ENCODE results near the gene VPS37D.

Gene VPS37D

DNA sequence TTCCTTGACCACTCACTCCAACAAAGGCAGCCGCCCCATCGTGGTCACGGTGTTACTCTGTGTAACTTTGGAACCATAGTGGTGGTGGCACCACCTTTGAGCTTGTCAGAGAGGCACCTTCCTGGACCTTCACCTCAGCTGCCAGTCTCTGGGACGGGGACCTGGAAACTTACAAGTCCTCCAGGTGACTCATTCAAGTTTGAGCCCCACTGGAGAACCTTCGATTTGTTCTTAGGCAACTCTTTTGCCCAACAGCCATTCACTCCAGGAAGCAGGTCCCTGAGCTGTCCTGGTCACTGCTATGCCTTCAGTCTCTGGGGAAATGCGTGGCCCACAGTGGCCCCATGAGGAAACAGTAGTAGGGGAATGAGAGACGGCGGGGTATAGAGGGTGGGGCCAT is 34.6 kb downstream of the VPS37D start:
- no peak overlapping the region for H2AFZ ChIP-seq (ENCODE audit: low read depth, low read length, severe bottlenecking)
- H3K79me2 ChIP-seq (ENCODE audit: insufficient read depth, low read length), result no peaks in the 10 kb centered on the region
- H3F3A ChIP-seq (ENCODE audit: insufficient read depth), result no peaks in the 10 kb centered on the region
- no peaks in the 10 kb centered on the region for H3K36me3 ChIP-seq (ENCODE audit: low read length)
- H3K27me3 ChIP-seq (ENCODE audit: low read length), result no peaks in the 10 kb centered on the region
- no peak overlapping the region for H3K9ac ChIP-seq (ENCODE audit: low read length)
- no peaks in the 10 kb centered on the region for H4K20me1 ChIP-seq (ENCODE audit: low read depth, low read length)
- H3K9me3 ChIP-seq (ENCODE audit: insufficient read depth, low read length), result no peaks in the 10 kb centered on the region
- no peak overlapping the region for H3K4me2 ChIP-seq (ENCODE audit: low read depth, low read length, poor library complexity, severe bottlenecking)
- no peak overlapping the region for H3K27ac ChIP-seq (ENCODE audit: low read depth, low read length)
- H3K9me2 ChIP-seq (replicated peaks; ENCODE audit: insufficient read depth, low read length), result no peaks in the 10 kb centered on the region
- no peak for TF ChIP-seq EZH2phosphoT487 (conservative IDR thresholded peaks at IDR 0.05; ENCODE audit: low read length)
- TF ChIP-seq, protein P1, sequence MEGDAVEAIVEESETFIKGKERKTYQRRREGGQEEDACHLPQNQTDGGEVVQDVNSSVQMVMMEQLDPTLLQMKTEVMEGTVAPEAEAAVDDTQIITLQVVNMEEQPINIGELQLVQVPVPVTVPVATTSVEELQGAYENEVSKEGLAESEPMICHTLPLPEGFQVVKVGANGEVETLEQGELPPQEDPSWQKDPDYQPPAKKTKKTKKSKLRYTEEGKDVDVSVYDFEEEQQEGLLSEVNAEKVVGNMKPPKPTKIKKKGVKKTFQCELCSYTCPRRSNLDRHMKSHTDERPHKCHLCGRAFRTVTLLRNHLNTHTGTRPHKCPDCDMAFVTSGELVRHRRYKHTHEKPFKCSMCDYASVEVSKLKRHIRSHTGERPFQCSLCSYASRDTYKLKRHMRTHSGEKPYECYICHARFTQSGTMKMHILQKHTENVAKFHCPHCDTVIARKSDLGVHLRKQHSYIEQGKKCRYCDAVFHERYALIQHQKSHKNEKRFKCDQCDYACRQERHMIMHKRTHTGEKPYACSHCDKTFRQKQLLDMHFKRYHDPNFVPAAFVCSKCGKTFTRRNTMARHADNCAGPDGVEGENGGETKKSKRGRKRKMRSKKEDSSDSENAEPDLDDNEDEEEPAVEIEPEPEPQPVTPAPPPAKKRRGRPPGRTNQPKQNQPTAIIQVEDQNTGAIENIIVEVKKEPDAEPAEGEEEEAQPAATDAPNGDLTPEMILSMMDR (IDR thresholded peaks at IDR 0.05; ENCODE audit: insufficient read depth, low read length, poor library complexity, severe bottlenecking), result no peak
- H3K4me3 ChIP-seq (ENCODE audit: insufficient read depth, low read length, poor library complexity, severe bottlenecking), result no peak overlapping the region

- Histone ChIP-seq H3K4me2 (ENCODE audit: low read depth, low read length, poor library complexity, severe bottlenecking) (no peak overlapping the region), H3F3A (ENCODE audit: insufficient read depth) (no peaks in the 10 kb centered on the region), H3K27ac (ENCODE audit: low read depth, low read length) (no peak overlapping the region), H3K79me2 (ENCODE audit: insufficient read depth, low read length) (no peaks in the 10 kb centered on the region), H3K4me3 (ENCODE audit: insufficient read depth, low read length, poor library complexity, severe bottlenecking) (no peak overlapping the region), H2AFZ (ENCODE audit: low read depth, low read length, severe bottlenecking) (no peak overlapping the region), H4K20me1 (ENCODE audit: low read depth, low read length) (no peaks in the 10 kb centered on the region), H3K9me2 (replicated peaks; ENCODE audit: insufficient read depth, low read length) (no peaks in the 10 kb centered on the region), H3K36me3 (ENCODE audit: low read length) (no peaks in the 10 kb centered on the region), H3K9ac (ENCODE audit: low read length) (no peak overlapping the region), H3K27me3 (ENCODE audit: low read length) (no peaks in the 10 kb centered on the region), H3K9me3 (ENCODE audit: insufficient read depth, low read length) (no peaks in the 10 kb centered on the region)
- TF ChIP-seq EZH2phosphoT487 (conservative IDR thresholded peaks at IDR 0.05; ENCODE audit: low read length), result no peak
- TF ChIP-seq, protein P1 (IDR thresholded peaks at IDR 0.05; ENCODE audit: insufficient read depth, low read length, poor library complexity, severe bottlenecking), result no peak
These were observed 35.0 kb downstream of the VPS37D start for GRCh38 chr7:73702665-73703064.

- TF ChIP-seq, protein P1 (IDR thresholded peaks at IDR 0.05; ENCODE audit: insufficient read depth, low read length, poor library complexity, severe bottlenecking), result no peak
- no peak for TF ChIP-seq EZH2phosphoT487 (conservative IDR thresholded peaks at IDR 0.05; ENCODE audit: low read length)
- Histone ChIP-seq H3K4me3 (ENCODE audit: insufficient read depth, low read length, poor library complexity, severe bottlenecking) (no peak overlapping the region), H3K9me3 (ENCODE audit: insufficient read depth, low read length) (no peaks in the 10 kb centered on the region), H3K79me2 (ENCODE audit: insufficient read depth, low read length) (no peaks in the 10 kb centered on the region), H3F3A (ENCODE audit: insufficient read depth) (no peaks in the 10 kb centered on the region), H3K4me2 (ENCODE audit: low read depth, low read length, poor library complexity, severe bottlenecking) (no peak overlapping the region), H2AFZ (ENCODE audit: low read depth, low read length, severe bottlenecking) (no peak overlapping the region), H3K36me3 (ENCODE audit: low read length) (no peaks in the 10 kb centered on the region), H3K9ac (ENCODE audit: low read length) (no peak overlapping the region), H3K27ac (ENCODE audit: low read depth, low read length) (no peak overlapping the region), H3K9me2 (replicated peaks; ENCODE audit: insufficient read depth, low read length) (no peaks in the 10 kb centered on the region), H3K27me3 (ENCODE audit: low read length) (no peaks in the 10 kb centered on the region), H4K20me1 (ENCODE audit: low read depth, low read length) (no peaks in the 10 kb centered on the region)
These were observed 35.6 kb downstream of the VPS37D start for GRCh38 chr7:73703225-73703624.

Data from SU-DHL-6 (cell line).